BLaER1 (cell line): ENCODE measurements around the gene LGALS7.
A peak's percentile ranks its signal among the peaks of the same experiment; 100 is the strongest.
"Not testable (repeated sequence)": the region's sequence is repeated elsewhere in the genome, so short reads cannot be mapped to it uniquely, and the experiment has no call there.

Experiments
- H3K27ac ChIP-seq: shearing (Covaris generic); formaldehyde crosslinking; 2 replicates; pipeline ENCODE4 v1.8.1; 2022
- H3K27me3 ChIP-seq: shearing (Covaris generic); formaldehyde crosslinking; 2 replicates; pipeline ENCODE4 v1.8.1; 2022
- H3K36me3 ChIP-seq: shearing (Covaris generic); formaldehyde crosslinking; 2 replicates; pipeline ENCODE4 v1.8.1; 2022
- H3K4me1 ChIP-seq: shearing (Covaris generic); formaldehyde crosslinking; 2 replicates; pipeline ENCODE4 v1.8.1; 2022
- H3K4me2 ChIP-seq: shearing (Covaris generic); formaldehyde crosslinking; 2 replicates; pipeline ENCODE4 v1.8.1; 2022
- H3K4me3 ChIP-seq: shearing (Covaris generic); formaldehyde crosslinking; 2 replicates; pipeline ENCODE4 v1.8.1; 2022
- H3K9ac ChIP-seq: shearing (Covaris generic); formaldehyde crosslinking; 2 replicates; pipeline ENCODE4 v1.8.1; 2022
- H3K9me3 ChIP-seq: shearing (Covaris generic); formaldehyde crosslinking; 2 replicates; pipeline ENCODE4 v1.8.1; 2022
- H4K20me1 ChIP-seq: shearing (Covaris generic); formaldehyde crosslinking; 2 replicates; pipeline ENCODE4 v1.8.1; 2022
- Cebpa-rat ChIP-seq: shearing (Covaris generic); IDR thresholded peaks from 2 replicates; pipeline ENCODE4 v1.8.1; 2022

LGALS7 gene

DNA sequence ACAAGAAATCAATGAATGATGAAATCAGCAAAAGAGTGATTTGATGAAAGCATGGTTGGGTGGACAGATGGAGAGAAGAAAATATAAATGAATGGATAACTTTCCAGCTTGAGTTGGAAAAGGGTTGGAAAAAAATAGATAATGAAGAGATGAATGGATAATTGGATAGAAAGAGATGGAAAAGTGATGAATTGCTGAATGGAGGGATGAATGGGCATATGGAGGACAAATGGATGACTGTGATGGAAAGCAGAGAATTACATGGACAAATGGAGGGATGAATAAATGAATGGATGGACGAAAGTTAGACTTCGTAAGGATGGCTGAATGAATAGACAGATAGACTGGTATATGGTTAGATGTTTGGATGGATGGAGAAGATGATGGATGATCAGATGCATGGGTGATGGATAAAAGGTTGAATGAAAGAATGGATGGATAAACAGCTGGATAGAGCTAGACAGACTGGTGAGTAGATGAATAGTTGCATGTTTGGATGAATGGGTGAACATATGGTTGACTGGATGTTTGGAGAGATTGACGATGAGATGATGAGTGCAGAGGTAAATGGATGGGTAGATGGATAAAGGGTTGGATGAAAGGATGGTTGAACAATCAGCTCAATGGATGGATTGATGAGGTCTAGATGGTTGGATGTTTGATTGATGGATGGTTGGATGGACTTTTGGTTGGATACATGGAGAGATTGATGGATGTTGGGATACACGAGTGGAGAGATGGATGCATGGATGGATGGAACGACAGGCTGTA lies 27.4 kb upstream of the LGALS7 start:
- no peak overlapping the region for H3K27ac ChIP-seq

DNA sequence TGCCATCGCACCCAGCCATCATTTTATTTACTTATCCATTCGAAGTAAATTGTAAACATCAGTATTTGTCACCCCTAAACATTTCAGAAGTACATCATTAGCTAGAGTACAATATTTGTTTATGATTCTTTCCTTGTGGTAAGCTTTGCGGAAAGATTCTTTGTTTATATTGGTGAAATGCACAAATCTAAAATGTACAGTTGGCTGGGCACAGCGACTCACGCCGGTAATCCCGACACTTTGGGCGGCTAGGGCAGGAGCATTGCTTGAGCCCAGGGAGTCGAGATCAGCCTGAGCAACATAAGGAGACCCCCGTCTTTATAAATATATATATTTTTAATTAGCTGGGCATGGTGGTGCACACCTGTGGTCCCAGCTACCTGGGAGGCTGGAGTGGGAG lies 25.8 kb upstream of the LGALS7 start:
- no peak overlapping the region for H3K4me2 ChIP-seq
- TF ChIP-seq Cebpa-rat = no peak
- H3K4me1 ChIP-seq = no peaks in the 10 kb centered on the region
- no peak overlapping the region for H3K27ac ChIP-seq
- no peak overlapping the region for H3K4me3 ChIP-seq
- H3K9me3 ChIP-seq = peaks cover 7% of the 10 kb centered on the region; the same call in 1 of the 2 replicates
- H3K27me3 ChIP-seq = no peaks in the 10 kb centered on the region
- no peaks in the 10 kb centered on the region for H3K36me3 ChIP-seq
- H3K9ac ChIP-seq = no peak overlapping the region
- H4K20me1 ChIP-seq = no peaks in the 10 kb centered on the region

More for the DNA sequence above, 27.4 kb upstream of the LGALS7 start:
- peaks cover 1% of the 10 kb centered on the region; the same call in 1 of the 2 replicates for H3K9me3 ChIP-seq
- H3K27me3 ChIP-seq = no peaks in the 10 kb centered on the region
- no peak overlapping the region for H3K4me3 ChIP-seq
- H3K36me3 ChIP-seq = no peaks in the 10 kb centered on the region
- H4K20me1 ChIP-seq = no peaks in the 10 kb centered on the region
- no peak overlapping the region for H3K9ac ChIP-seq
- H3K4me1 ChIP-seq = peaks cover 6% of the 10 kb centered on the region
- no peak for TF ChIP-seq Cebpa-rat
- no peak overlapping the region for H3K4me2 ChIP-seq

DNA sequence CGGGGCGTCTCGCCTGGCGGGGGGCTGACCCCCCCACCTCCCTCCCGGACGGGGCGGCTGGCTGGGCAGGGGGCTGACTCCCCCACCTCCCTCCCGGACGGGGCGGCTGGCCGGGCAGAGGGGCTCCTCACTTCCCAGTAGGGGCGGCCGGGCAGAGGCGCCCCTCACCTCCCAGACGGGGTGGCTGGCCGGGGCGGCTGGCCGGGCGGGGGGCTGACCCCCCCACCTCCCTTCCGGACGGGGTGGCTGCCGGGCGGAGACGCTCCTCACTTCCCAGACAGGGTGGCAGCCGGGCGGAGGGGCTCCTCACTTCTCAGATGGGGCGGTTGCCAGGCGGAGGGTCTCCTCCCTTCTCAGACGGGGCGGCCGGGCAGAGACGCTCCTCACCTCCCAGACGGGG lies 24.5 kb upstream of the LGALS7 start:
- H3K36me3 ChIP-seq, H3K4me3 ChIP-seq, H3K4me2 ChIP-seq, H3K4me1 ChIP-seq, H3K9ac ChIP-seq, H4K20me1 ChIP-seq, H3K9me3 ChIP-seq, H3K27ac ChIP-seq: not testable (repeated sequence)
- H3K27me3 ChIP-seq = peaks cover 10% of the 10 kb centered on the region

DNA sequence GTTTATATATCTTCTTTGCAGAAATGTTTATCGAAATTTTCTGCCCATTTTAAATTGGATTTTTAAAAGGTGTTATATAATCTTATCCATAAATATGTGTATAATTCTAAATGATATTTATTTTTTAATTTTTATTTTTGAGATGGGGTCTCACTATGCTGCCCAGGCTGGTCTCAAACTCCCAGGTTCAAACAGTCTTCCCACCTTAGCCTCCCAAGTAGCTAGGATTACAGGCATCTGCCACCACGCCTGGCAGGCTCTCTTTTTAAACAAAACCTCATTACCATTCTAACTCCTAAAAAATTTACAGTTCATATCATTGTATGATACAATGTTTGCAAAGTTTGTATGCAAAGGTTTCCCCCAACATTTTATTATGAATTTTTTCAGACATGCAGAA lies 22.8 kb upstream of the LGALS7 start:
- peaks cover 18% of the 10 kb centered on the region for H3K27me3 ChIP-seq
- H3K36me3 ChIP-seq = no peaks in the 10 kb centered on the region
- H3K27ac ChIP-seq = no peak overlapping the region
- H3K9ac ChIP-seq = no peak overlapping the region
- no peak overlapping the region for H3K4me2 ChIP-seq
- no peak overlapping the region for H3K4me3 ChIP-seq
- no peak for TF ChIP-seq Cebpa-rat
- H3K4me1 ChIP-seq = peaks cover 7% of the 10 kb centered on the region; the same call in 1 of the 2 replicates
- no peaks in the 10 kb centered on the region for H4K20me1 ChIP-seq
- H3K9me3 ChIP-seq = peaks cover 7% of the 10 kb centered on the region; the same call in 1 of the 2 replicates

DNA sequence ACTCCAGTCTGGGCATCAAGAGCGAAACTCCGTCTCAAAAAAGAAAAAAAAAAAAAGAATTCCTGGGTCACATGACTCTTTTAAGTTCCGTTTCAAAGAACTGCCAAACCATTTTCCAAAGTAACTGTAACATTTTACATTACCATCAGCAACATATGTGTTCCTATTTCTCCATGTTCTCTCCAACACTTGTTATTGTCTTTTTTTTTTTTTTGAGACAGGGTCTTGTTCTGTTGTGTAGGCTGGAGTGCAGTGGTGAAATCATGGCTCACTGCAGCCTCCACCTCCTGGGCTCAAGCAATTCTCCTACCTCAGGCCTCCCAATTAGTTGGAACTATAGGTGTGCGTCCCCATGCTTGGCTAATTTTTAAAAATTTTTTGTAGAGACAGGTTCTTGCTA lies 22.2 kb upstream of the LGALS7 start:
- peaks cover 18% of the 10 kb centered on the region for H3K27me3 ChIP-seq
- H3K36me3 ChIP-seq = no peaks in the 10 kb centered on the region
- H3K4me1 ChIP-seq = peaks cover 7% of the 10 kb centered on the region; the same call in 1 of the 2 replicates
- H4K20me1 ChIP-seq = no peaks in the 10 kb centered on the region
- no peak overlapping the region for H3K4me3 ChIP-seq
- H3K4me2 ChIP-seq = no peak overlapping the region
- no peak overlapping the region for H3K9ac ChIP-seq
- no peak for TF ChIP-seq Cebpa-rat
- no peak overlapping the region for H3K27ac ChIP-seq
- peaks cover 7% of the 10 kb centered on the region; the same call in 1 of the 2 replicates for H3K9me3 ChIP-seq

DNA sequence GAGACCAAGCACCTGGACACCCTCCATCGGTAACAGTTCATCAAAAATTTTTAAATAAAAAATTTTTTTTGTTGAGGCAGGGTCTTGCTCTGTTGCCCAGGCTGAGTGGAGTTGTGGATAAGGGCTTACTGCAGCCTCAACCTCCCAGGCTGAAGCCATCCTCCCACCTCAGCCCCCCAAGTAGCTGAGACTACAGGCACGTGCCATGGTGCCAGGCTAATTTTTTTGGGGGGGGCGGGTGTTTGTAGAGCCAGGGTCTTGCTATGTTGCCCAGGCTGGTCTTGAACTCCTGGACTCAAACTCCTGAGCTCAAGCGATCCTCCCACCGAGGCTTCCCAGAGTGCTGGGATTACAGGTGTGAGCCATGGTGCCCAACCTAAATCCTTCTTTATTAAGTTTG lies 20.4 kb upstream of the LGALS7 start:
- Histone ChIP-seq H3K9ac (no peak overlapping the region), H3K4me1 (peaks cover 7% of the 10 kb centered on the region; the same call in 1 of the 2 replicates), H3K9me3 (peaks cover 7% of the 10 kb centered on the region; the same call in 1 of the 2 replicates), H3K27ac (no peak overlapping the region), H3K4me3 (no peak overlapping the region), H3K36me3 (no peaks in the 10 kb centered on the region), H4K20me1 (no peaks in the 10 kb centered on the region), H3K27me3 (peaks cover 18% of the 10 kb centered on the region), H3K4me2 (no peak overlapping the region)
- TF ChIP-seq Cebpa-rat = no peak

DNA sequence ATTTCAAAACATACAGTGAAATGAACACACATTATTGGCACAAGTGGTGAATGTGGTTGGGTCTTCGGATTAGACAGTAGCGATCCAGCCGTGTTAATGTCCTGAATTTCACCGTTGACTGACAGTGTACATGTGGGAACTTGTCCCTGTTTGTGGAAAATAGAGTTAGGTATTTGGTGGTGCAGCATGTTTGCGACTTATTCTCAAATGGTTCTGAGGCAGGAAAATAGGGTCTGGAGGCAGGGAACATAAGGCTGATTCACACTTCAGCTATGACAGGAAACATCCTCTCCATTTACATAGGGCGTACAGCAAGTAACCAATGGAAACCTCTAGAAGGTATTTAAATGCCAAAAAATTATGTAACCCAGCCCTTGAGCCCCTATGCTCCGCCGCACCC lies 19.9 kb upstream of the LGALS7 start:
- Histone ChIP-seq H3K27me3 (peaks cover 18% of the 10 kb centered on the region), H3K4me2 (no peak overlapping the region), H3K27ac (no peak overlapping the region), H3K36me3 (no peaks in the 10 kb centered on the region), H4K20me1 (no peaks in the 10 kb centered on the region), H3K9me3 (peaks cover 7% of the 10 kb centered on the region; the same call in 1 of the 2 replicates), H3K4me1 (peaks cover 7% of the 10 kb centered on the region; the same call in 1 of the 2 replicates), H3K9ac (no peak overlapping the region), H3K4me3 (no peak overlapping the region)
- no peak for TF ChIP-seq Cebpa-rat

DNA sequence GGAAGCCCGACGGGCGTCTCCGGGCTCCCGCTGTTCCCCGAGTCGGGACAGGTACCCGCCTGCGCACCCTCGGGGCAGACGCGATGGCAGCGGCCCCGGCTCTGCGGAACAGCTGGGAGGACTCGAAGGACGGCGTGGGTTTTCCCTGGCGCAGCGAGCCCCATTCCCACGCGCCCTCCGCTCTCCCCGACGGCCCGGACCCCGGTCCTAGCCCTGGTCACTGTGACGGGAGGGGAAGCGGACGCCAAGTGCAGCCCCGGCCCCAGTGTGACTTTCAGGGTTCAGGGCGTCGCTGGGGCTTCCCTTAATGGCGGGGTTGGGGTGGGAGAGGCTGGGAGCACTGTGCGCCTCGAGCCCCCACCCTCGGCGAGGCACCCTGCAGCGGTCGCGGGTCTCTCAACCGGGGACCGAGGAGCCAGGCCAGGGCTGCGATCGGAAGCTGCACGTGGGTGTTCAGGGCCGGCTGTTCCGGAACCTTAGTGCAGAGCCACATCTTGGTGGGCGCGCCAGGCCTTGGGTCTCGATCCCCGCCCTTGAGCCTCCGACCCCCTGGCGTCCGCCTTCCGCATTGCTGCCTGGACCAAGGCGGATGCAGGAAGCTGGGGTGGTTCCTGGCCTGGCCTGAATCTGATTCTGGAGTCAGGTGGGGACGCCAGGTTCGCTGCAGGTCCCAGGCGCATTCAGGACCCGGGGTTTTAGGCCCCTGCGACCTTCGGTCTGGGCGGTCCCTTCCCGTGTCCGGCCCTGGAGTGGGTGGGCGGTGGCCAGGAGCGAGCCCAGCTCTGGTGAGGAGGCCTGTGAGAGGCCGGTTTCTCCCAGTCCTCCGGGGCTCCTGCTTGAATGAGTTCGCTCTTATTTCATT lies 19.2 kb upstream of the LGALS7 start:
- H3K9ac ChIP-seq = no peak overlapping the region
- H3K36me3 ChIP-seq = no peaks in the 10 kb centered on the region
- H3K4me2 ChIP-seq = peak overlapping the region; percentile 60
- peaks cover 18% of the 10 kb centered on the region for H3K27me3 ChIP-seq
- H3K4me1 ChIP-seq = peaks cover 7% of the 10 kb centered on the region; the same call in 1 of the 2 replicates
- peaks cover 7% of the 10 kb centered on the region; the same call in 1 of the 2 replicates for H3K9me3 ChIP-seq
- H3K4me3 ChIP-seq = no peak overlapping the region
- no peak for TF ChIP-seq Cebpa-rat
- peak overlapping the region; percentile 51; the same call in 1 of the 2 replicates for H3K27ac ChIP-seq
- H4K20me1 ChIP-seq = no peaks in the 10 kb centered on the region

DNA sequence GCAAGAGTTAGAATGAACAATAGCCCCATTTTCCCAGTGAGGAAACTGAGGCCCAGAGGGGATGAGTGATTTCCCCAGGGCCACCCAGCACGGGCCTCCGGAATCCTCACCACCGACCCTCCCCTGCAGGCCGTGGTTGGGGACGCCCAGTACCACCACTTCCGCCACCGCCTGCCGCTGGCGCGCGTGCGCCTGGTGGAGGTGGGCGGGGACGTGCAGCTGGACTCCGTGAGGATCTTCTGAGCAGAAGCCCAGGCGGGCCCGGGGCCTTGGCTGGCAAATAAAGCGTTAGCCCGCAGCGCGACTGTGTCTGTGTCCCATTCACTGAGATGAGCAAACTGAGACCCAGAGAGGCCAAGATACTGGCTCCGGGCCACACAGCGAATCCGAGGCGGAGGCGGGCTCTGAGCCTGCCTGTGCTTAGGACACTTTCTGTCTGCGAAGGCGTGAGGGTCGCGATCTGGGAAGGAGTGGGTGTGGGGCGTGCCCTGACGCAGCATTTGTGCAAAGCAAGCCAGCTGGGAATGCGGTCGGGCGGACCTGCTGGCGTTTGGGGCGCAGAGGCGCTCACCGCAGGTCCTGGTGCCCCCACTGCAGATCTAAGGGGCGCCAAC lies 18.2 kb upstream of the LGALS7 start:
- not testable (repeated sequence) for H4K20me1 ChIP-seq, H3K36me3 ChIP-seq, H3K9me3 ChIP-seq, H3K4me2 ChIP-seq, H3K4me3 ChIP-seq, H3K4me1 ChIP-seq, H3K27ac ChIP-seq, H3K9ac ChIP-seq
- peaks cover 18% of the 10 kb centered on the region for H3K27me3 ChIP-seq

DNA sequence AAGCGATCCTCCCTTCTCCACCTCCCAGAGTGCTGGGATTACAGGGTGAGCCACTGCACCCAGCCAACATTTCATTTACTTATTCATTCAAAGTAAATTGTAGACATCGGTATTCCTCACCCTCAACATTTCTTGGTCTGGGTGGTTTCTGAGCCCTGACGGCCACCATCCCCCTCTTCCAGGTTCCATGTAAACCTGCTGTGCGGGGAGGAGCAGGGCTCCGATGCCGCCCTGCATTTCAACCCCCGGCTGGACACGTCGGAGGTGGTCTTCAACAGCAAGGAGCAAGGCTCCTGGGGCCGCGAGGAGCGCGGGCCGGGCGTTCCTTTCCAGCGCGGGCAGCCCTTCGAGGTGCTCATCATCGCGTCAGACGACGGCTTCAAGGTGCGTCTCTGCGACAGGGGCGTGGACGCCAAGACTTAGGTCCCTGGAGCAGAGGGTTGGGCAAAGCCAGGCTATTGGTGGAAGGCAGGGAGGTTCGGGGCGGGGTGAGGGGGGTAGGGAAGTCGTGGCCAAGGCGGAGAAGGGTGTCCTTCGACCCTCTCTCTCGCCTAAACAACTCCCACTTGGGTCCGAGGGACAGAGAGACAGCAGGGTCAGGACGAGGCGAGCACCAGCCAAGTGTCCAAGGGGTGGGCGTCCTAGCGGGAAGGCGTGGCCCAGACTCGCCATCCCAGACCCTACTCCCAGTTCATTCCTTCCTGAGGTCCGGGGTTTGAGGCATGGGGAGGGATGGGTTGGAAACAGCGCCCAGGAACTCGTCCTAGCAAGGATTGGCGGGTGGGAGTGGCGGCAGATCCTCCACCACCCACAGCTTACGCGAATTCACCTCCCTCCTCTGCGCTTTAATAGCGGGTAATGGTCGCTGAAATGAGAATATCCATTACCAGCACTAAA lies 17.4 kb upstream of the LGALS7 start:
- H3K4me2 ChIP-seq, H3K4me3 ChIP-seq, H3K27ac ChIP-seq, H3K4me1 ChIP-seq, H4K20me1 ChIP-seq, H3K9me3 ChIP-seq, H3K36me3 ChIP-seq, H3K9ac ChIP-seq: not testable (repeated sequence)
- H3K27me3 ChIP-seq = peaks cover 18% of the 10 kb centered on the region
